DOHH2 (cell line): Measurements from ENCODE around the gene KCTD12.

Source experiments
- H3F3A ChIP-seq: fragments of 200-600 bp; sonication (generic), shearing (Covaris generic); 2 replicates; pipeline ENCODE4 v1.6.0; 2016; ENCODE audit warnings: antibody characterized with exemption, mild to moderate bottlenecking; ENCODE audit not compliant: control insufficient read depth, insufficient read depth
- H3K27ac ChIP-seq: fragments of 200-600 bp; sonication (generic); 2 replicates; pipeline ENCODE4 v1.5.1; 2014; ENCODE audit warnings: low read depth, mild to moderate bottlenecking, low read length, moderate library complexity
- H3K27me3 ChIP-seq: fragments of 200-600 bp; sonication (generic); 2 replicates; pipeline ENCODE4 v1.6.1; 2014; ENCODE audit warnings: mild to moderate bottlenecking, low read length, mixed read lengths; ENCODE audit not compliant: control insufficient read depth
- H3K36me3 ChIP-seq: fragments of 200-600 bp; sonication (generic); 2 replicates; pipeline ENCODE4 v1.6.1; 2014; ENCODE audit warnings: mild to moderate bottlenecking, low read length, moderate library complexity, mixed read lengths; ENCODE audit not compliant: control insufficient read depth
- H3K4me1 ChIP-seq: fragments of 200-600 bp; sonication (generic); 2 replicates; pipeline ENCODE4 v1.6.1; 2014; ENCODE audit warnings: mild to moderate bottlenecking, low read length, mixed read lengths; ENCODE audit not compliant: control insufficient read depth
- H3K4me2 ChIP-seq: fragments of 200-600 bp; sonication (generic); 2 replicates; pipeline ENCODE4 v1.6.0; 2014; ENCODE audit warnings: mild to moderate bottlenecking, low read length, moderate library complexity
- H3K4me3 ChIP-seq: fragments of 200-600 bp; sonication (generic); 2 replicates; pipeline ENCODE4 v1.5.1; 2014; ENCODE audit warnings: mild to moderate bottlenecking, low read length, mixed read lengths
- H3K79me2 ChIP-seq: fragments of 200-600 bp; sonication (generic); 2 replicates; pipeline ENCODE4 v1.6.1; 2014; ENCODE audit warnings: mild to moderate bottlenecking, low read length, mixed read lengths; ENCODE audit not compliant: control insufficient read depth
- H3K9me2 ChIP-seq: fragments of 200-600 bp; sonication (generic); replicated peaks from 2 replicates; pipeline ENCODE4 v1.6.1; 2014; ENCODE audit warnings: mild to moderate bottlenecking, low read length, mixed read lengths; ENCODE audit not compliant: control insufficient read depth
- H3K9me3 ChIP-seq: fragments of 200-600 bp; sonication (generic); 2 replicates; pipeline ENCODE4 v1.6.1; 2014; ENCODE audit warnings: antibody characterized with exemption, low read length, mixed read lengths; ENCODE audit not compliant: control insufficient read depth, insufficient read depth
- H4K20me1 ChIP-seq: fragments of 200-600 bp; sonication (generic); 2 replicates; pipeline ENCODE4 v1.6.0; 2014; ENCODE audit warnings: low read depth, mild to moderate bottlenecking, antibody characterized with exemption, low read length, moderate library complexity; ENCODE audit not compliant: control insufficient read depth, insufficient read depth
- EZH2phosphoT487 ChIP-seq: fragments of 200-600 bp; sonication (generic); IDR thresholded peaks from 2 replicates; pipeline ENCODE4 v1.6.1; 2017; ENCODE audit warnings: borderline replicate concordance, mild to moderate bottlenecking, antibody characterized with exemption, low read length, moderate library complexity, mixed read lengths
- TF ChIP-seq, protein P1 (sequence below): fragments of 200-600 bp; sonication (generic); IDR thresholded peaks from one replicate; pipeline ENCODE4 v1.5.1; 2014; ENCODE audit warnings: antibody characterized with exemption, mild to moderate bottlenecking, low read depth, low read length; ENCODE audit not compliant: poor library complexity, severe bottlenecking

Gene KCTD12

DNA sequence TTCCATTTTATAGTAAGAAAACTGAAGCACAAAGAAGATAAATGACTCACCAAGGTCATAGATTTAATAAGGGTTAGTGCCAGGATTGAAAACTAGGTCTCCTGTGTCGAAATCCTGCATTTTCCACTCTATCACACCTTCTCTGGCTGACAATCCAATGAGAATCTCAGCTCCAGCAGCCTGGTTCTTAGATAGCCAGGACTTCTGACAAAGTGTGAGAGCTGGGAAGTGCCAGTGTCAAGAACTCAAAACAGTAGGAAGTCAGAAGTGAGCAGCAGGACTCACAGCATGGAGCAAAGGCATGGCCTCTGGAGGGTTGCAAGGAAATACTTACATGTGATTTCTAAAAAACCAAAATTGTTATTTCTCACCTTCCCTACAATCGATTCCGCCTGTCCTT, 24.3 kb downstream of the KCTD12 start:
- no peaks in the 10 kb centered on the region for H3F3A ChIP-seq
- TF ChIP-seq EZH2phosphoT487, result no peak
- TF ChIP-seq, protein P1, sequence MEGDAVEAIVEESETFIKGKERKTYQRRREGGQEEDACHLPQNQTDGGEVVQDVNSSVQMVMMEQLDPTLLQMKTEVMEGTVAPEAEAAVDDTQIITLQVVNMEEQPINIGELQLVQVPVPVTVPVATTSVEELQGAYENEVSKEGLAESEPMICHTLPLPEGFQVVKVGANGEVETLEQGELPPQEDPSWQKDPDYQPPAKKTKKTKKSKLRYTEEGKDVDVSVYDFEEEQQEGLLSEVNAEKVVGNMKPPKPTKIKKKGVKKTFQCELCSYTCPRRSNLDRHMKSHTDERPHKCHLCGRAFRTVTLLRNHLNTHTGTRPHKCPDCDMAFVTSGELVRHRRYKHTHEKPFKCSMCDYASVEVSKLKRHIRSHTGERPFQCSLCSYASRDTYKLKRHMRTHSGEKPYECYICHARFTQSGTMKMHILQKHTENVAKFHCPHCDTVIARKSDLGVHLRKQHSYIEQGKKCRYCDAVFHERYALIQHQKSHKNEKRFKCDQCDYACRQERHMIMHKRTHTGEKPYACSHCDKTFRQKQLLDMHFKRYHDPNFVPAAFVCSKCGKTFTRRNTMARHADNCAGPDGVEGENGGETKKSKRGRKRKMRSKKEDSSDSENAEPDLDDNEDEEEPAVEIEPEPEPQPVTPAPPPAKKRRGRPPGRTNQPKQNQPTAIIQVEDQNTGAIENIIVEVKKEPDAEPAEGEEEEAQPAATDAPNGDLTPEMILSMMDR, result no peak
- H3K27me3 ChIP-seq, result peaks cover 4% of the 10 kb centered on the region; the same call in 1 of the 2 replicates
- H3K79me2 ChIP-seq, result no peaks in the 10 kb centered on the region
- no peaks in the 10 kb centered on the region for H4K20me1 ChIP-seq
- no peaks in the 10 kb centered on the region for H3K9me2 ChIP-seq
- no peak overlapping the region for H3K27ac ChIP-seq
- no peaks in the 10 kb centered on the region for H3K9me3 ChIP-seq
- no peak overlapping the region for H3K4me2 ChIP-seq
- H3K4me3 ChIP-seq, result no peak overlapping the region
- no peaks in the 10 kb centered on the region for H3K4me1 ChIP-seq
- H3K36me3 ChIP-seq, result no peaks in the 10 kb centered on the region

DNA sequence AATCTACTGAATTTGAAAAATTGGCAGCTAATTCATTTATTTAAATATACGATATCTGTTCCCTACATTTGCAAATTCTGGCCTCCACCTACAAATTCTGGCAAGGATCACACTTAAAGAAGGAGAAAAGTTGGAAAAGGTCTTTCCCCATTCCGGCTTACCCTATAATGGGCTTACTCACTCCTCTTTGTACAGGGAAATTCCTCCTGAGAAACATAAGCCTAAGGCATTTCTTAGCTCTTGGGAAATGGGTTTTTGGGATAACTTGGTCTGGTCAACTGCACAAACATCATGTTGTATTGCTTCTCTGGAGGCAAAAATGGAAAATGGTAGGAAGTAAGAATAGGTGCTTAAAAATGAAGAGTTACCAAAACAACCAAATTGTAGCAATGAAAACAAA, 25.5 kb downstream of the KCTD12 start:
- Histone ChIP-seq H3K9me2 (no peaks in the 10 kb centered on the region), H3K4me2 (no peak overlapping the region), H4K20me1 (no peaks in the 10 kb centered on the region), H3K27me3 (no peaks in the 10 kb centered on the region), H3K79me2 (no peaks in the 10 kb centered on the region), H3K4me3 (no peak overlapping the region), H3K9me3 (no peaks in the 10 kb centered on the region), H3K4me1 (no peaks in the 10 kb centered on the region), H3K27ac (no peak overlapping the region), H3F3A (no peaks in the 10 kb centered on the region), H3K36me3 (no peaks in the 10 kb centered on the region)
- TF ChIP-seq, protein P1, result no peak
- no peak for TF ChIP-seq EZH2phosphoT487

DNA sequence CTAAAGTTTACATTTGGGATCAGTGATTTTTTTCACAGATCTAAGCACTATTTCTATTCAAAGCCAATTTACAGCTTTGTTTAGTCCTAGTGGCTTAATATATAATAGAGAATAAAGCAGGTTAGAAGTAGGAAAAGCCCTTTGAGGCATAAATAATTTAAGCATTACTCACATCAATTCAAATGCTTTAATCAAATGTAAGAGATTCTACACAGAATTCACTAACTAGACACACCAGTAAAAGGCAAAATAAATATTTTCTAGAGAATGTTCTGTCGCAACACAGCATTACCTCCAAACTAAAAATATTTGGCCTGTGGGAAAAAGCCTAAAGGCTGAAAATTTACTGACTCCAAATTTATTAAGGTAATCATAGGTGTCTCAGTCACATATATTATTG, 31.3 kb downstream of the KCTD12 start:
- no peak overlapping the region for H3K27ac ChIP-seq
- H3K4me3 ChIP-seq, result no peak overlapping the region
- H3K36me3 ChIP-seq, result no peaks in the 10 kb centered on the region
- no peak for TF ChIP-seq EZH2phosphoT487
- TF ChIP-seq, protein P1, result no peak
- H3K4me1 ChIP-seq, result no peaks in the 10 kb centered on the region
- no peaks in the 10 kb centered on the region for H3F3A ChIP-seq
- H3K9me3 ChIP-seq, result no peaks in the 10 kb centered on the region
- H3K27me3 ChIP-seq, result no peaks in the 10 kb centered on the region
- H3K9me2 ChIP-seq, result no peaks in the 10 kb centered on the region
- H3K79me2 ChIP-seq, result no peaks in the 10 kb centered on the region
- no peaks in the 10 kb centered on the region for H4K20me1 ChIP-seq
- H3K4me2 ChIP-seq, result no peak overlapping the region
